ENCODE results near the gene ATG4D. TPM values are rescaled to one million over a fixed set of nuclear protein-coding genes. Genes with fewer than 3 reads are reported as not detected.

The ATG4D gene
- total RNA-seq, 1 donor from 2014 or later, result 52.6 TPM

- DNase-seq (ENCODE audit: low spot score, unreplicated experiment), result no peak
- H3K4me1 Mint-ChIP-seq (ENCODE audit: low read depth), result peaks cover 4% of the 10 kb centered on the region
Measured at GRCh38 chr19:10543059-10543419, 665 bp upstream of the ATG4D start.

GRCh38 chr19:10544242-10544752 lies 593 bp downstream of the ATG4D start:
- TF ChIP-seq CTCF (IDR thresholded peaks at IDR 0.05; ENCODE audit: unreplicated experiment), result no peak
- DNase-seq (ENCODE audit: low spot score, unreplicated experiment), result peak; percentile 25
- H3K4me1 Mint-ChIP-seq (ENCODE audit: low read depth), result peaks cover 4% of the 10 kb centered on the region
- peak overlapping the region; percentile 77 for H3K27ac Mint-ChIP-seq
- no peaks in the 10 kb centered on the region for H3K27me3 Mint-ChIP-seq
- H3K4me3 Mint-ChIP-seq (ENCODE audit: low read depth), result peak overlapping the region; percentile 82
- no peaks in the 10 kb centered on the region for H3K9me3 Mint-ChIP-seq (ENCODE audit: low read depth)
- peaks cover 2% of the 10 kb centered on the region for H3K36me3 Mint-ChIP-seq (ENCODE audit: insufficient read depth)

More at GRCh38 chr19:10543059-10543419, 665 bp upstream of the ATG4D start:
- Mint-ChIP-seq H3K27me3 (peaks cover 8% of the 10 kb centered on the region), H3K36me3 (ENCODE audit: insufficient read depth) (no peaks in the 10 kb centered on the region), H3K9me3 (ENCODE audit: low read depth) (no peaks in the 10 kb centered on the region), H3K27ac (peak overlapping the region; percentile 95), H3K4me3 (ENCODE audit: low read depth) (peak overlapping the region; percentile 79)
- TF ChIP-seq CTCF (IDR thresholded peaks at IDR 0.05; ENCODE audit: unreplicated experiment), result no peak

- H3K27ac Mint-ChIP-seq, result peak overlapping the region; percentile 56
- H3K9me3 Mint-ChIP-seq (ENCODE audit: low read depth), result no peaks in the 10 kb centered on the region
- H3K27me3 Mint-ChIP-seq, result no peaks in the 10 kb centered on the region
- DNase-seq (ENCODE audit: low spot score, unreplicated experiment), result no peak
- TF ChIP-seq CTCF (IDR thresholded peaks at IDR 0.05; ENCODE audit: unreplicated experiment), result no peak
- H3K4me3 Mint-ChIP-seq (ENCODE audit: low read depth), result peak overlapping the region; percentile 82
- H3K4me1 Mint-ChIP-seq (ENCODE audit: low read depth), result peaks cover 4% of the 10 kb centered on the region
- H3K36me3 Mint-ChIP-seq (ENCODE audit: insufficient read depth), result peaks cover 2% of the 10 kb centered on the region
Measured at GRCh38 chr19:10544753-10545251, 1.1 kb downstream of the ATG4D start.

GRCh38 chr19:10546817-10547216 lies 3.1 kb downstream of the ATG4D start:
- H3K4me1 Mint-ChIP-seq (ENCODE audit: low read depth), result peaks cover 4% of the 10 kb centered on the region
- TF ChIP-seq CTCF (IDR thresholded peaks at IDR 0.05; ENCODE audit: unreplicated experiment), result no peak
- no peak overlapping the region for H3K4me3 Mint-ChIP-seq (ENCODE audit: low read depth)
- no peak overlapping the region for H3K27ac Mint-ChIP-seq
- H3K36me3 Mint-ChIP-seq (ENCODE audit: insufficient read depth), result peaks cover 13% of the 10 kb centered on the region
- DNase-seq (ENCODE audit: low spot score, unreplicated experiment), result no peak
- no peaks in the 10 kb centered on the region for H3K9me3 Mint-ChIP-seq (ENCODE audit: low read depth)
- H3K27me3 Mint-ChIP-seq, result no peaks in the 10 kb centered on the region

- Mint-ChIP-seq H3K4me3 (ENCODE audit: low read depth) (no peak overlapping the region), H3K36me3 (ENCODE audit: insufficient read depth) (peaks cover 18% of the 10 kb centered on the region)
Measured at GRCh38 chr19:10548746-10549276, 5.1 kb downstream of the ATG4D start.

More at GRCh38 chr19:10548746-10549276, 5.1 kb downstream of the ATG4D start:
- peaks cover 2% of the 10 kb centered on the region for H3K4me1 Mint-ChIP-seq (ENCODE audit: low read depth)
- no peaks in the 10 kb centered on the region for H3K27me3 Mint-ChIP-seq
- no peak for DNase-seq (ENCODE audit: low spot score, unreplicated experiment)
- H3K9me3 Mint-ChIP-seq (ENCODE audit: low read depth), result no peaks in the 10 kb centered on the region
- H3K27ac Mint-ChIP-seq, result no peak overlapping the region
- TF ChIP-seq CTCF (IDR thresholded peaks at IDR 0.05; ENCODE audit: unreplicated experiment), result no peak

Measured in progenitor cell of endocrine pancreas (in vitro differentiated cells).